EL (cell line): ENCODE results near the gene AFF3.

Experiments used
- DNase-seq: peaks from one replicate; pipeline ENCODE4 v3.0.0-alpha.2; 2016

AFF3 gene

DNA sequence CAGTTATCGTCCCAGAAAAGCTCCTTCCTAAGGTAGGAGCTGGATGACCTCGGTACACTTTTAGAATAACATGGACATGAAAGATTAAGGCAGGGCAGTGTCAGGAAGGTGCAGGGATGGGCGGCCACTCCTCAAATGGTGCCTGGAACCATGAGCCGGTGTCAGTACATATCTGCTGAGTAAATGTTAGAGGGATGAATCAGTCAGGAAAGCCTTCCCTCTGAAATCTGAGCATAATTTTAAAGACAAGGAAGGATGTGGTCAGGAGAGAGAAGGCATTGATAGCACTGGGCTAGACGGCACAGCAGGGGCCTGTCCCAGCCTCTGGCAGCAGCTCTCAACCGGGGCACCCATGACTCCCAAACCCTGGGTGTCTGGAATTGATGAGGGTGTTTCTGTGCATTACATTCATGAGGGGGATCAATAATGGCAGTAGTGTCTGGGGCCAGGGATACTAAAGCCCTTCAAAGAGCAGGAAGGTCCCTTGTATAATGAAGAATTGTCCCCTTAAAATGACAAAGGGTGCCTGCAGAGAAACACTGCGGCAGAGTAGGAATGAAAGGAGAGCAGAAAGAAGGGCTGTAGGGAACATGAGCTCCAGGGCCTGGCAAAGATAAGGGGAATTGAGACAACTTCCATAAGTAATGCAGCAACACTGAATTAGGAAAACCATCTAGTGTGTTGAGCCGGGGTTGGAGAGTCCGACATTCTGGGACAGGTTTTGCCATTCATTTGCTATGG is 490.3 kb downstream of the AFF3 start:
- peak; percentile 69 for DNase-seq

DNA sequence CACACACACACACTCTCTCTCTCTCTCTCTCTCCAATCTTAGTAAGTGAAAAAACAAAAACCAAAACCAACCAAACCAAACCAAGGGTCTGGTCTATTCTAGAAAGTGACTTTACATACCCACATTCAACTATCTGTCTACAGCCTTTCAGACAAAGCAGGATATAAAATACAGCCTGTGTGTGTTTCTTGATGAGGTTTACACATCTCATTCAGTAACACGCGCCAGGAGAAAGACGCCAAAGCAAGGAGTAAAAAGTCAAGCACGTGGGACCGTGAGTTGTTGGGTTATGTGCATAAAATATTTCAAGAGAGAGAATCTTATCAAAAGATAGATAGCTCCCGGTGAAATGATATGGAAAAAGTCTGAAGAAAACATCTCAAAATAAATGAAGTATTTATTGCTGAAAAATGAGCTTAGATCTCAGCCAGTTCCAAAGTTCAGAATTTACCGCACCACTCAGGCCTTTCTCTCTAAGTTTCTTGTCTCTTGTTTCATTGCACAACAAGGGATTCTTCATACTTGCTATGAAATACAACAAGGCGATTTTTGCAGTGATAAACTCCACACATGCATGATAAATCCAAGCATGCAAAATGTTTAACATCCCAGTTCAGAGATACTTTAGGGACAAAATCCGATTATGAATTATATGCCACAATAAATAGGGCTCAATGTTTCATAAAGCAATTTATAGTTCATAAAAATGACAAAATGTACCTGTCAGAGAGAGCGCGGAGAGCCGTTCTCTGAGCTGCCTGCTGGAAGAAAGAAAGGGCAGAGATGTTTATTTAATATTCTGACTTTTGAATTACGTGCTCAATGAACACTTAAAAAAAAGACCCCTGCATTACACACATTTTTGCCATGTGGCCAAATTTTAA is 493.2 kb downstream of the AFF3 start:
- DNase-seq: no peak

DNA sequence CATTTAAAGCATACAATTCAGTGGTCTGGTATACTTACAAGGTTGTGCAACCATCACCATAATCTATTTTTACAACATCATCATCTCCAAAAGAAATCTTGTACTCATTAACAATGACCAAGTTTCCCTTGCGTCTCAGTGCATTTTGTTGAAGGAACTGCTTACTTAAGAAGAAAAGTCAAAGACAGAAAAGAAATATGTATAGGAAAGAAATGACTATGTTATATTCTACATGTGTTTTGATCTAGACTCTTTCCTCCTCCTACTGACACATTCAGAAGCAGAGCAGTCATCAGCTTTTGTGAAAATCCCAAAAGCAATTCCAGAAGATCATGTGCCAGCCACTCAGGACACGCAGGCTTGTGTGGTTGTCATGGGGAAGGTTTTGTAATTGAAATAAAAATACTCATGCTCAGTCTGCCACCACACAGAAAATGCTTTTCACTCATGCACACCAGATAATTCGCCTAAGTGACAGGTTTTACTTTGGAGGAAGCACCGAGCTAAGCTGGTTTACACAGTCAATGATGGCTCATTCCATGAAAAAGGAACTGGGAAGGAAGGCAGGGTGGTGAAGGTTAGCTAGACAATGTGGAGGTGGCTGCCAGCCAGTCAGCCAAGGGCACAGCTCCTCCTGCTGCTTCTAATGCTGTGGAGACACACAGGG is 494.1 kb downstream of the AFF3 start:
- no peak for DNase-seq

- no peak for DNase-seq
These were observed 496.4 kb downstream of the AFF3 start for GRCh38 chr2:99645960-99646359.

- DNase-seq: peak; percentile 51
These were observed 498.0 kb downstream of the AFF3 start for GRCh38 chr2:99644419-99644787.

DNA sequence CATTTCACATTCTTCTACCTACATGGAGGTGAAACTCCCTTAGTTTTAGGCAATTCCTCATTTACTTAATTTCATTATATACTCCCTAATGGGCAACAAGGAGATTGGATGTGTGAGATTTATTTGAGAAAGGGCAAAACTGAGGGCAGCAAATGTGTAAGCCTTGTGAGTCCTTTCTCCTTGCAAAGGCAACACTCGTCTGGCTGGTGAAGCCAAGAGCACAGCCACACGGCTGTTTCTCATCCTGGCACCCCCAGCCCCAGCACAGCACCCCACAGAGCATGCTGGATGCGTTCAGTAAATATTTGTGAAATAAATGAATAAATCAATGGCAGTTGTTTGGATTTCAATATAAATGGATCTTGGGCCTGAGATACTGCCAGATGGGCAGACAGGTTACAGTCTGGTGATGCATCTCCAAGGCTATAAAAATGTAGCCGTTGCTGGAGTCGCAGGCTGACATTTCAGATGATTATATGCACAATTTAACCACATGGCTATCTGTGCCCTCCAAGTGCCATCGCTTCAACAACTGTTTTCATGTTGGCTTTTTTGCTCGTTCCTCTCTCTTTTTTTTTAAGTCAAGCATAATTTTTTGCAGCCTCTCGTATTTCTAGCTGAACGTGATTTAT is 498.5 kb downstream of the AFF3 start:
- DNase-seq: no peak

DNA sequence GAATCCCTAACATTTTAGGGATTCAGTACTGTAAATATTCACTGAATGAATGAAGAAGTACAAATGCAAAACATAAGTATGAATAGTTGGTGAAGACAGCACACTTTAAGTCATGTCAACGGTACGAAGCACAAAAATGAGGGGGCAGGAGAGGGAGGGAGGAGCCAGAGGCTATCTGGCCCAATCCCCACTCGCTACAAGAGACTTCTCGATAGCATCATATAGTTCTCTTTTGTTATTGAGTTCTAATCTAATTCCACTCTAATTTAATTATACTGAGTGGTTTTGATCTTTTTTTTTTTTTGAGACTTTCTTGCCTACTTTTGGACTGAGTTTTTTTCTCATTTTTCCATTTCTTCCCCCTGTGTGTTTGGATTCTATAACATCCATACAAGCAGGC is 500.4 kb downstream of the AFF3 start:
- DNase-seq: no peak

GRCh38 chr2:99640635-99641151 is 501.7 kb downstream of the AFF3 start:
- no peak for DNase-seq

DNA sequence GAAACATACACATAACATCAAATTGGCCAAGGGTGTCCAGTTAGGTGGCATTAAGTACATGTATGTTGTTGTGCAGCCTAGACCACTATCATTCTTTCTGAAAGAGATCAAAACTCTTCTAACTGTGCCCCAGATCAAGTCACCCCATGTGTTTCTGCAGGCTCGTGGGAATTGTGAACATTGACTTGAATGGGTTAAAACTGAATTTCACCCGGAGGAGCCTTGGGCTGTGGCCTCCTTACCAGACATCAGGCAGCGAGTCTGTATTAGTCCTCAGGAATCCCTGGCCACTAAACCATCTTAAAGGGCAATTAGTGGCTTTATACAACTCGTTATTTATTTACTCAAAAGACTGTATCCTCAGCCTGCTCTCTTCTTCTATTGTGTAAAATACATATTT is 503.6 kb downstream of the AFF3 start:
- DNase-seq: no peak

DNA sequence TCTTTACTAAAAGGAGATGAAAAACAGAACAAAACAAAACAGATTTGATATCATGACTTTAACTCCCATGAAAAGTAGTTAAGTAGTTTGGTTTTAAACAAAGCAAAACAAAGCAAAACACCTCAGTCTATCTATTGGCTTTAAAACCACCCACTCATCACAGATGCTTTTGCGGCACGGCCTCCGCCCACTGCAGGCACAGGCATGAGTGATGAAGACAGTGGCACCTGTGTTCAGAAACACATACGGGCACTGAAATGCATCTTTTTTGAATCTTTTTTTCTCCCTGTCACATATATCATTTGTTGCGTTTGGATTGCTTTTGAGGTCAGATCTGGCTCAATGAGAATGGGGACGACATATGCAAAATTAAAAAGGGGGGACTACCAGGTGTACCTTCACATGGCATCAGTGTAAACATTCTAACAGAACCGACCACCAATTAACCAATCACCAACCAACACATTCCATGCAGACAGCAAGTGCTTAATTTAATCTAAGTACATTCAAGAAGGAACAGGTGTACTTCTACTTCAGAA is 505.2 kb downstream of the AFF3 start:
- no peak for DNase-seq

GRCh38 chr2:99636144-99637034 is 506.0 kb downstream of the AFF3 start:
- no peak for DNase-seq

GRCh38 chr2:99635710-99636109 is 506.7 kb downstream of the AFF3 start:
- no peak for DNase-seq

- no peak for DNase-seq
These were observed 508.2 kb downstream of the AFF3 start for GRCh38 chr2:99634234-99634633.

DNA sequence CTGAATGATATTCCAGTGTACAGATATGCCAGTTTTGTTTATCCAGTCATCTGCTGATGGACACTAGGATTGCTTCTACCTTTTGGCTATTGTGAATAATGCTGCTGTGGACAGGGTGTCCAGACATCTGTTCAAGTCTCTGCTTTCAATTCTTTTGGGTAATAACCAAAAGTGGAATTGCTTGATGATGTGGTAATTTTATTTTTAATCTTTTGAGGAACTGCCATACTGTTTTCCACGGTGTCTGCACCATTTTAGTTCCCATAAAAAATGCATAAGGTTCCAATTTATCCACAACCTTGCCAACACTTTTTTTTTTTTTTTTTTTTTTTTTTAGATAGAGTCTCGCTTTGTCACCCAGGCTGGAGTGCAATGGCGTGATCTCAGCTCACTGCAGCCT is 510.7 kb downstream of the AFF3 start:
- DNase-seq: no peak

DNA sequence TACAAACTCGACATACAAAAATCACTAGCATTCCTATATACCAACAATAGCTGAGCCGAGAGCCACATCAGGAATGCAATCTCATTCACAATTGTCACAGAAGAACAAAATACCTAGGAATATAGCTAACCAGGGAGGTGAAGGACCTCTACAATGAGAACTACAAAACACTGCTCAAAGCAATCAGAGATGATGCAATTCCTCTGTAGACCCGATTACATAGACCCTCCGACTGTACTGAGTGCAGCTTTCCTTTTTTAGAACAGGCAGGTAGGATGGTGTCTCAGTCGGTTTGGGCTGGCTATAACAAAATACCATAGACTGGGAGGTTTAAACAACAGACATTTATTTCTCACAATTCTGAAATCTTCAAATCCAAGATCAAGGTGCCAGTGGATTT is 513.1 kb downstream of the AFF3 start:
- no peak for DNase-seq

- DNase-seq: no peak
These were observed 516.2 kb downstream of the AFF3 start for GRCh38 chr2:99626158-99626557.

GRCh38 chr2:99624677-99625076 is 517.7 kb downstream of the AFF3 start:
- no peak for DNase-seq

DNA sequence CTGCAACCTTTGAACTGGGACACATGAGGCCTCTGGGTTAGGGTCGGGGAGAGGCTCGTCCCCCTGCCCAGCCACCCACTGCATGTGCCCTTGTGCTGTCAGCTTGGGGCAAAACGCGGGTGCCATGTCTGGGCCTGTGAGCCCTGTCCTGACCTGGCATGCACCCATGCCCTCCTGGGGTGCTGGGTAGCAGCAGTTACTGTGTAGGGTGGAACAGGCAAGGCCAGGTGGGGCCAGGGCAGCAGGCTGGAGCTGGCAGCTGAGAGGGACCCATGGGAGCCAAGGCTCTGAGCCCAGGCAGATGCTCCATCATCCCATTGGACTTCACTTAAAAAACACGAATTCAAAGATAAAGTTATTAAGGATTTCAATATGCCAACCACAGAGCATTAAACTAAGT is 518.8 kb downstream of the AFF3 start:
- DNase-seq: no peak

DNA sequence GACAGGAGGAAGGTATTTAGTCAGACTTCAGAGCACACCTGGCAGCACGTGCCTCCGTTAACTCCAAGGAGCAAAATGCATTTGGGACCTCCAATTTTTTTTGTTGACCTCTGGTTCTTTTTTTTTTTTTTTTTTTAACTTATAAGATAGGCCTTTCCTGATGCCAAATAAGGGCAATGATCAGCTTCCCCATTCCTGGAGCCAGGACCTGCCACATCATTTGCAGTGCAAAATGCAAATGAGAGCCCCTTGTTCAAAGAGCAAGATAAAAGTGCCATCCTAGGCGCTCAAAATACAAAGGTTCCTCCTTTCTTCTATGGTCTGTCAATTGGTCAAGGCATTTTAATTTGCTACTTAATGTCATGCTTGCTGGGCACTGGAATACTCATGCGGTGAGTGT is 519.4 kb downstream of the AFF3 start:
- no peak for DNase-seq

DNA sequence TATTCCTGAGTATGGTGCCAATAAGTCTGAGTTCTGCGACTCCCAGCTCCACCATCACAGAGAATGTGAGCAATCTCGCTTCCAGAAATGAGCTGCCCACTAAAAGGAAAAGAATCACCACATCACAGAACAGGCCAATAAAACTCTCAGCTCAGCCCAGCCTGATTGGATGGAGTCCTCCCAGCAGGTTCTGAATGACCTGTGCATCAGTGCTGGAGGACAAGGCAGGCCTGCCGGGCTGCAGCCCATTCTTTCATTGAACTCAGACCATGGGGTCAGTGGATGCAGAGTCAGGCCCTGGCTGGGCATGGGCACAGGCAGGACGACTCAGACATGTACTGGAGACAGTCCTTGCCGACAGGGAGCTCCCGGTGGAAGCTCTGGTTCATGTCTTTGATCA is 519.9 kb downstream of the AFF3 start:
- DNase-seq: no peak

DNA sequence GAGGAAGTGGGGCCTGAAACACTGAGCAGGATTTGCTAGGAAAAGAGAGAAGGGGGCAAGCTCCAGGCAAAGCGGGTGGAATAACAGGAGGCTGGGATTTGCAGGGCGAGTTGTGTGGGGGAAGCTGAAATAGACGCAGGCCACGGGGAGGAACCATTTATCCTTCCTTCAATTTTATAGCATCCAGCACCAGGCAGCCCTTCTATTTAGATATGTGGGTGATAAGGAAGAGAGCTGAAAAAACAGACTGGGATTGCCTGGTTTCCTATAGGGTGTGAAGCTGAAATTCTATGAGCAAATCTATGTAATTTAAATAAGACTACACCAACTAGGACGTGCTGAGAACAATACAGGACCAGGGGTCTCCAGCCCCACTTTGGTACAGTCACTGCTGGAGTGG is 520.6 kb downstream of the AFF3 start:
- no peak for DNase-seq

DNA sequence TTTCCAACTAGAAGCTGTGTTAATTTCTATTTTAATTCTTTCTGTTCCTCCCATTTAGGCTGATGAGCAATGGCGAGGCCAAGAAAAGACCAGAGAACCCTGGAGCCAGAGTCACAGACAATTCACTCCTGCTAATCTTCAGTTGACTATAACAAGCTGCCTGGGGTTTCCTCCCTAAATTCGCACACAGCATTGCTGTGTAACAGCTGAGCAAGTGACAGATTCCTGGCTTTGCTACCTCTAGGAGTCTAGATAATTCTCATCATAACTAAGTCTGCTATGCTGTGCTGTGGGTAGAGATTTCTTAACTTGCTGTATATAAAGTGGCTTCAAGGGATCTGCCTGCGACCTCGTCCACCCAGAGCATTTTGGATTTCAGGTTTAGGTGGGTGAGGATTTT is 521.3 kb downstream of the AFF3 start:
- no peak for DNase-seq
